K562 (cell line): ENCODE data around the gene KCNK3. TPM values are rescaled to one million over a fixed set of nuclear protein-coding genes. Genes with fewer than 3 reads are reported as not detected.

ENCODE experiments used
- KLF16 ChIP-seq: IDR thresholded peaks from 2 replicates; pipeline ENCODE4 v1.6.1; 2016; ENCODE audit warnings: antibody characterized with exemption
- MIER1 ChIP-seq: fragments of 450-650 bp; IDR thresholded peaks from 2 replicates; pipeline ENCODE4 v1.6.1; 2016; ENCODE audit warnings: antibody characterized with exemption, mild to moderate bottlenecking, low read depth
- REST ChIP-seq, 2 experiments: fragments of 450-650 bp; formaldehyde crosslinking in 1 of 2; IDR thresholded peaks; 2 replicates each; pipeline versions ENCODE4 v1.4.0 to v1.6.1; 2014 to 2020; ENCODE audit warnings: mild to moderate bottlenecking in 2 of 2, borderline replicate concordance in 1 of 2, low read depth in 1 of 2
- polyA plus RNA-seq, 8 experiments: library from polyadenylated mRNA; depleted of rRNA in 4 of 8; stranded (reverse) in 5 of 8; unstranded in 3 of 8; fragments of >200 nt; fragmentation: Nextera tagmentation in 2 of 8; fragmentation: Illumina TruSeq in 1 of 8; extraction: Ambion mirVana in 2 of 8; extraction: Trizol in 1 of 8; gene quantifications; 2 replicates each; pipeline versions ENCODE4 v1.2.1 to v1.2.3, GENCODE V29; 2011 to 2014; ENCODE audit warnings: inconsistent platforms in 1 of 8, missing spikeins in 1 of 8
- total RNA-seq, 7 experiments: library from RNA; depleted of rRNA in 6 of 7; stranded (reverse); fragments of >200 nt in 6 of 7; fragmentation: Illumina TruSeq in 2 of 7; extraction: Trizol in 2 of 7; gene quantifications; 2 replicates each; pipeline versions ENCODE4 v1.2.1 to v1.2.3, GENCODE V29; 2011 to 2021; ENCODE audit warnings: low replicate concordance in 1 of 7

Gene KCNK3
- total and polyA plus RNA-seq, 9 of the 15 experiments (the other 6 are each of a cell fraction or from before 2014, with no cell fraction given), result 0.01 to 0.20 (median 0.07) TPM; not detected in 5

GRCh38 chr2:26692279-26692896, at the start of gene KCNK3 (continued):
- TF ChIP-seq REST (IDR thresholded peaks at IDR 0.05; ENCODE audit: borderline replicate concordance), result 0 out of 2 replicates have a peak, but pooled peaks have one; percentile 21
- no peak for TF ChIP-seq REST (CRISPR knock-in tag; IDR thresholded peaks at IDR 0.05; ENCODE audit: low read depth)
- no peak for TF ChIP-seq KLF16
- TF ChIP-seq MIER1, result 0 out of 2 replicates have a peak, but pooled peaks have one; percentile 36
